ENCODE results near the gene MSTO1.
"Not testable (repeated sequence)": the region's sequence is repeated elsewhere in the genome, so short reads cannot be mapped to it uniquely, and the experiment has no call there.

Gene MSTO1

DNA sequence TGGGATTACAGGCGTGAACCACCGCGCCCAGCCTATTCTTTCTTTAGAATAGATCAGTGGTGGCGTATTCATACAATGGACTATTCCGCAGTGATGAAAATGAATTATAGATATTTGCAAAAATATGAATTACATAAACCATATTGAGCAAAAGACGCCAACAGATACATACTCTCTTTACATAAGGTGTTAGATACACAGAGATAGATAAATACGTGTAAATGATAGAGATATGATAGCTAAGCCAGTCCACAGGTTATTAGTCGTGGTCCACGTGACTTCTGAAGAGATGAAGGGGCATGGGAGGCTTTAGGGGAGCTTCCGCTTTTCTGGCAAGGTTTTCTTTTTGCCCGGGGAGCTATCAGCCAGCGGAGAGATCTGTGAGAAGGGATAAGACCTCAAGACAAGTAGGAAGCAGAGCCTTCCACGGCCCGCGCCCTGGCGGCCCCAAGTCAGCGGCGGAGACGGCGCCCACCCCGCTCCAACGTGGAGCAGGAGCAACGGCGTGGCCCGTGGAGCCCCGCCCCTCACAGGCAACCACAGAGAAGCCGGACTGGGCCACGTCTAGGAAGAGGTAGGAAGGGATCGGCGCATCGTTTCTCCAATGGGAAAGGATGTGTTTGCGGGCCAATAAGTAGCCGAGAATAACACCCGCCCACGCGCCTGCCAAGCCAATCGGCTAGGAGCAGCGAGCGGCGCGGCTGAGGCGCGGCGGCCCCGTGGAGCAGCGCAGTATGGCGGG is at the start of gene MSTO1:
Gene MSTO1 (plus strand): TSS at position 704 of the 742 bp plus-strand sequence. CDS start 31 bp downstream, at position 735.
- DNase-seq (ENCODE audit: low read depth), result peak; percentile 97
- peak within 1 kb of the TSS; percentile 48 for H3K4me3 ChIP-seq (ENCODE audit: control insufficient read depth, low read depth, low read length)
- TF ChIP-seq, protein P1, sequence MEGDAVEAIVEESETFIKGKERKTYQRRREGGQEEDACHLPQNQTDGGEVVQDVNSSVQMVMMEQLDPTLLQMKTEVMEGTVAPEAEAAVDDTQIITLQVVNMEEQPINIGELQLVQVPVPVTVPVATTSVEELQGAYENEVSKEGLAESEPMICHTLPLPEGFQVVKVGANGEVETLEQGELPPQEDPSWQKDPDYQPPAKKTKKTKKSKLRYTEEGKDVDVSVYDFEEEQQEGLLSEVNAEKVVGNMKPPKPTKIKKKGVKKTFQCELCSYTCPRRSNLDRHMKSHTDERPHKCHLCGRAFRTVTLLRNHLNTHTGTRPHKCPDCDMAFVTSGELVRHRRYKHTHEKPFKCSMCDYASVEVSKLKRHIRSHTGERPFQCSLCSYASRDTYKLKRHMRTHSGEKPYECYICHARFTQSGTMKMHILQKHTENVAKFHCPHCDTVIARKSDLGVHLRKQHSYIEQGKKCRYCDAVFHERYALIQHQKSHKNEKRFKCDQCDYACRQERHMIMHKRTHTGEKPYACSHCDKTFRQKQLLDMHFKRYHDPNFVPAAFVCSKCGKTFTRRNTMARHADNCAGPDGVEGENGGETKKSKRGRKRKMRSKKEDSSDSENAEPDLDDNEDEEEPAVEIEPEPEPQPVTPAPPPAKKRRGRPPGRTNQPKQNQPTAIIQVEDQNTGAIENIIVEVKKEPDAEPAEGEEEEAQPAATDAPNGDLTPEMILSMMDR (conservative IDR thresholded peaks at IDR 0.05; ENCODE audit: control insufficient read depth, insufficient read depth, low read depth, low read length), result no peak

DNA sequence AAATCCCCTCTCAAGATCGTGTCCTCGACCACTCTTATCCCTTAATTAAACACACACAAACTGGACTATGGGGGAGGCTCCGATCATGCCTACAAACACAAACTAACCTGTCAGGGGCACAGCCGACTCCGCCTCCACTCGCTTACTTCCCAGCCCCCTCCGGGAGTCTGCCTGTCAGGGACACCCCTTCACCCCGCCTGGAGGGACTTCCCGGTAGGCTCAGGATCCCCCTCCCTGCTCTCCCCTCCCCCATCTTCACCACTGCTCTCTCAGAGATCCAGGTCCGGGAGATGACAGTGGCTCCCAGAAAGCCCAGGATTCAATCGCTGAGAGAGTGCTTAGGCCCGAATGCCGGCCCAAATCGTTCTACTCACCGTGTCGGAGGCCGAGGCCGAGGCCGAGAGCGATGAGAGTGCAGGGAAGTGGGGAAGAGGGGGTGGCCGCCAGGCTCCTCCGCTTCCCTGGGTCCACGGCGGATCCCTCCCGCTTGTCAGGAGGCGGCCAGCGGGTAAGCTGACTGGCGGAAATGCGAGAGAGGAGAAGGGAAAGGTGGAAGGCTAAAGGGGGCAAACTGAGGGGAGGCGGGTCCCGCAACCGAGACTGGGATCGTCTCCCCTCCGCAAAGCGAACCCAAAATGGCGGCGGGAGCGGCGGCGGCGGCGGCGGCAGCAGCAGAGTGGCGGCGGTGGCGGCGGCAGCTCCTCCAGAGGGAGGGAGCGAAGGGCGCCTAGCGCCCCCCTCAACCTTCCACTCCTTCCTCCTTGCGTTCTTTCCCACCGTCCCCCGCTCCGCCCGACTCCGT is 48.0 kb upstream of the MSTO1 start:
- H3K4me3 ChIP-seq (ENCODE audit: control insufficient read depth, low read depth, low read length), result peak overlapping the region; percentile 90
- not testable (repeated sequence) for DNase-seq (ENCODE audit: low read depth)

DNA sequence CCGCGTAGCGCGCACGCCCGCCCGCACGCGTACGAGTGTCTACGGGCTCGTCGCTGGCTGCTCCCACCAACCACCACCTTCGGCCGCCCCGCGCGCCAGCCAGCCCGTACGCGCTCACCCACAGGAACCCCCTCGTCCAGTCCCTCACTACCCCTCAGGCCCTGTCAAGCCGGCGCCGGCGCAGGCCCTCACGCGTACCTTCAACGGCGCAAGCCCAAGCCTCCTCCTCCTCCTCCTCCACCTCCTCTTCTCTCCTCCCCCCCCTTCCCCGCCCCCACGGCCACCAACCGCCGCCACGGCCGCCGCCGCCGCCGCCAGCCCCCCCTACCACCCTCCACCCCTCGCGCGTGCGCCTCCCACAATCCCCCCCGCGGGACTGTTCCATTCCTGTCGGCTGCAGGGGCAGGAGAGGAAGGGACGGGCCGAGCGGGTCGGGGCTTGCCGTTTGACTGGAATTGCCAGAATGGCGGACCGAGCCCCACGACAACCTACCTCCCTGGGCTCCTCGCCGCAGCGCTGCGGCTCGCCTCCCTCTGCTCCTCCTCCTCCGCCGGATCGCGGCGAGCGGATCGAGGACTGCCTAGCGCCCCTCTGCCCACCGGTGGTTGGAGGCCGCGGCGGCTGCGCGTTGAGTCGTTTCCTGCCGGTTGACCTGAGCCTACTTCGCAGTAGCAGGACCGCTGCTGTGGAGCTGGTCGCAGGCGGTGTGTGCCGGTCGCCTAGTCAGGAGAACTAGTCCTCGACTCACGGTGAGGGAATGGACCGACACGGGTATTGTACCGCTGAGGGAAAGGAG is 47.2 kb upstream of the MSTO1 start, which contains the start of gene ASH1L:
Gene ASH1L (minus strand): TSS at position 223 of the 796 bp plus-strand sequence. CDS start 41,284 bp downstream, outside the sequence.
- H3K4me3 ChIP-seq (ENCODE audit: control insufficient read depth, low read depth, low read length), result peak within 1 kb of the TSS; percentile 90
- TF ChIP-seq, protein P1 (conservative IDR thresholded peaks at IDR 0.05; ENCODE audit: control insufficient read depth, insufficient read depth, low read depth, low read length), result no peak
- peak; percentile 84 for DNase-seq (ENCODE audit: low read depth)

DNA sequence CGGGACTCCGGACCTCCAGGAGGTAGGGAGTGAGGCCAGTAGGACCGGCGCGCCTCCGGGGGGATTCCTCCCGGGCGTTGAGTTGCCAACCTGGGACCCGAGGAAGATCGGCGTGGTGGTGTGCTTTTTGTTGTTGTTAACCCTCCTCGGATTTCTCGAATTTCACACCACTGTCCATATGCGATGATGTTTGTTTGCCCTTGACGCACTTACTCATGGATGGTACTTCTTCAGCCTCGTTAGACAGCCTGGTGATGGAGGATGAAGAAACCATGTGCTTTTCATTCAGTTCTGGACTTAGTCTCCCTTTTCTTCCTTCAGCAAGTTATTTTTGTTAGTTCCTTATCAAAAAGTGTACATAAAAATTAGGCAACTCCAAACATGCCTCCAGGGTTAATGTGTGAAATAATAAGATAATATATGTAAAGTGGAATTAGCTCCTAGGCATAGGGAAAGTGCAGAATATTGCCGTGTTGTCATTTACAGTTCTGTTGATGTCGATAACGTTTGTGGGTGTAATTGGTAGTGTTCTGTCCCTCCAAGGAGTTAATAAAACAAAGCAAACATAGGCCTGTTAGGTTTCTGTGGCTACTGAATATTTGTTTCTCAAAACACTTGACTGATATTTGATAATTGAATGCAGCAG is 46.5 kb upstream of the MSTO1 start:
- H3K4me3 ChIP-seq (ENCODE audit: control insufficient read depth, low read depth, low read length), result peak overlapping the region; percentile 90
- DNase-seq (ENCODE audit: low read depth), result peak; percentile 21

DNA sequence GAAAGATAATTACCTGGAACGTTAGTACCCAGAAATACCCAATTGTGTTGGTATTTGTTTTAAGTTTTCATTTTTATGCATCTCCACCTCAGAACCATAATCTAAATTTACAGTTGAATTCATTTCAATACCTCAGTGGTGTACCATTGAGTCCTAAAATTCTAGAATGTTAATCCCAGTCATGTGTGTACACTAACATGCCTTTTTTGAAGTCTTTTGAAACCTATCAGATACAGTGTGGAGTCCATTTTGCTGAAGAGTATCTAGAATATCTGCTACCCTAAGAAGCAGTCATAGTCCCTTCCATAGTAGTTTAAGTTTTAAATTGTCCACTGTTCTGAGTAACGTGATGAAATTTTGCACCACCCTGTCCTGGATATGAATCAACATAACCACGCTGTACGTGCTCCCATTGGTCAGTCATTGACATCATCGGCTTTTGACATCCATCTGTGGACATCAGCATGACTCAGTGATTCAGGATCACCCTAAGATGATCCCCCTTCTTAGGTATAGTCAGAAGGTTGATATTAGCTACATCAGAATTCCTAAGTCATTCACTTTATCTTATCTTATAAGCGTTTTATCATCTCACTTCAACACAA is 39.9 kb upstream of the MSTO1 start:
- peak; percentile 92 for DNase-seq (ENCODE audit: low read depth)
- TF ChIP-seq, protein P1 (conservative IDR thresholded peaks at IDR 0.05; ENCODE audit: control insufficient read depth, insufficient read depth, low read depth, low read length), result no peak
- H3K4me3 ChIP-seq (ENCODE audit: control insufficient read depth, low read depth, low read length), result no peak overlapping the region

DNA sequence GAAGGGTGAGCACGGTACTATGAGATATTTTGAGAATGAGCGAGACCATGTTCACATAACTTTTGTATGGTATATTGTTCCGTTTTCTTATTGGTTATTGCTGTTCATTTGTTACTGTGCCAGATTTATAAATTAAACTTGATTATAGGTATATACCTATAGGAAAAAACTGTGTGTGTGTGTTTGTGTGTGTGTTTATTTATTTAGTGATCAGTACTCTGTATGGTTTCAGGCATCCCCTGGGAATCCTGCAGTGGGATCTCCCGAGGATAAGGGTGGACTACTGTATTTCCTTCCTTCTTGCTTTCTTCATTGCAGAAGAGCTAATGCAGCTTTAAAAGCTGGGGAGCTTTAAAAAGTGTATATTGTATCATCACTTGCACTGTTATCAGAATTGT is 39.4 kb upstream of the MSTO1 start:
- H3K4me3 ChIP-seq (ENCODE audit: control insufficient read depth, low read depth, low read length), result no peak overlapping the region
- TF ChIP-seq, protein P1 (conservative IDR thresholded peaks at IDR 0.05; ENCODE audit: control insufficient read depth, insufficient read depth, low read depth, low read length), result no peak
- no peak for DNase-seq (ENCODE audit: low read depth)

DNA sequence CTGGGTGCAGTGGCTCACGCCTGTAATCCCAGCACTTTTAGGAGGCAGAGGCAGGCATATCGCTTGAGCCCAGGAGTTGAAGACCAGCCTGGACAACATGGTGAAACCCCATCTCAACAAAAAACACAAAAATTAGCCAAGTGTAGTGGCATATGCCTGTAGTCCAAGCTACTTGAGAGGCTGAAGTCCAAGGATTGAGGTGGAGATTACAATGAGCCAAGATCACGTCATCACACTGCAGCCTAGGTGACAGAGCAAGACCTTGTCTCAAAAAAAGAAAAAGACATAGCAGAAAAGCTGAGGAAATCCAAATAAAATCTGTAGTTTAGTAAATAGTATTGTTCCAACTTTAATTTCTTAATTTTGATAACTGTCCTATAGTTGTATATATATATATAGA is 35.9 kb upstream of the MSTO1 start:
- H3K4me3 ChIP-seq (ENCODE audit: control insufficient read depth, low read depth, low read length), result no peak overlapping the region
- DNase-seq (ENCODE audit: low read depth), result no peak
- TF ChIP-seq, protein P1 (conservative IDR thresholded peaks at IDR 0.05; ENCODE audit: control insufficient read depth, insufficient read depth, low read depth, low read length), result no peak

DNA sequence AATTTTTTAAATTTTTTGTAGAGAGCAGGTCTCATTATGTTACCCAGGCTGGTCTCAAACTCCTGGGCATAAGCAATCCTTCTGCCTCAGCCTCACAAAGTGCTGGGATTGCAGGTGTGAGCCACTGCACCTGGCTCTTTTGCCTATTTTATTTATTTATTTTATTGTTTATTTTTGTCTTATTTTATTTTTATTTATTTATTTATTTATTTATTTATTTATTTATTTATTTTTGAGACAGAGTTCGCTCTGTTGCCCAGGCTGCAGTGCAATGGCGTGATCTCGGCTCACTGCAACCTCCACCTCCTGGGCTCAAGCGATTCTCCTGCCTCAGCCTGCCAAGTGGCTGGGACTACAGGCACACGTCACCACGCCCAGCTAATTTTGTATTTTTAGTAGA is 34.4 kb upstream of the MSTO1 start:
- H3K4me3 ChIP-seq (ENCODE audit: control insufficient read depth, low read depth, low read length), result not testable (repeated sequence)

DNA sequence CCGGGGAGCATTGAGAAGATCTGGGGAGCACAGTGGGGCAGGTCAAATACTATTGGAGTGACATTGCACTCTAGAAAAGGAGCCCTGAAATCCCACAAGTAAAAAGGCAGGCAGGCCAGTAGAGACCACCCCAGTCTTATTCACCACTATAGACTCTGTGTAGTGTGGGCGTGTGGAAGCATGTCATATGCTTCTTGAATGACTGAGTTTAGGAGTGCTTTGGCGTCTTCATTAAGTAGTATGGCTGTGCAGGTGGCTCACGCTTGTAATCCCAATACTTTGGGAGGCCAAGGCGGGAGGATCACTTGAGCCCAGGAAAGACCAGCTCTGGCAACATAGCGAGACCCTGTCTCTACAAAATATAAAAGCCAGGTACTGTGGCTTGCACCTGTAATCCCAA is 26.2 kb upstream of the MSTO1 start:
- not testable (repeated sequence) for H3K4me3 ChIP-seq (ENCODE audit: control insufficient read depth, low read depth, low read length); DNase-seq (ENCODE audit: low read depth)

More for the DNA sequence above, 34.4 kb upstream of the MSTO1 start:
- not testable (repeated sequence) for DNase-seq (ENCODE audit: low read depth)

DNA sequence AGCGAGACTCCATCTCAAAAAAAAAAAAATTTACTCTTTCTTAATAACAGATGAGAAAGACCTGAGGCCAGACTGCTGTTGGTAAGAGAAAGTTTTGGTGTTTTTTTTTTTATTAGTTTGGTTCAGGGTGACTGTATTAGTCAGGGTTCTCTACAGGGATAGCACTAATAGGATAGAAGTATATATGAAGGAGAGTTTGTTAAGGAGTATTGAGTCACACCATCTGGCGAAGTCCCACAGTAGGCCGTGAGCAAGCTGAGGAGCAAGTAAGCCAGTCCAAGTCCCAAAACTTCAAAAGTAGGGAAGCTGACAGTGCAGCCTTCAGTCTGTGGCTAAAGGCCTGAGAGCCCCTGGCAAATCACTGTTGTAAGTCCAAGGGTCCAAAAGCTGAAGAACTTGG is 20.7 kb upstream of the MSTO1 start:
- H3K4me3 ChIP-seq (ENCODE audit: control insufficient read depth, low read depth, low read length), result not testable (repeated sequence)
- peak; percentile 31 for DNase-seq (ENCODE audit: low read depth)

Data from fibroblast of mammary gland (primary cell).